AG04449 (cell line): Measurements from ENCODE around the gene CYTIP.

Source experiments
- CTCF ChIA-PET: fragments of 350-600 bp; formaldehyde crosslinking; extraction: SDS; loops from one replicate; lab custom pipeline; 2021; ENCODE audit warnings: antibody characterized with exemption; lab: Yijun Ruan, JAX
- POLR2A ChIA-PET: fragments of 400-600, 350-600 bp; formaldehyde crosslinking; extraction: SDS; loops from one replicate; lab custom pipeline; 2020; ENCODE audit warnings: antibody characterized with exemption, inconsistent platforms; lab: Yijun Ruan, JAX
- DNase-seq: peaks from one replicate; pipeline ENCODE4 v3.0.0-alpha.2; 2010; ENCODE audit warnings: low read depth, low spot score
- H3K4me3 ChIP-seq: 2 replicates; pipeline ENCODE4 v1.5.1; 2011; ENCODE audit warnings: low read depth, mild to moderate bottlenecking, control low read depth, low read length
- TF ChIP-seq, protein P1 (sequence below): IDR thresholded peaks from one replicate; pipeline ENCODE4 v1.5.1; 2011; ENCODE audit warnings: mild to moderate bottlenecking, moderate library complexity, low read length, control low read depth, inconsistent platforms; ENCODE audit not compliant: insufficient read depth; ENCODE audit errors: missing control alignments

Gene CYTIP

DNA sequence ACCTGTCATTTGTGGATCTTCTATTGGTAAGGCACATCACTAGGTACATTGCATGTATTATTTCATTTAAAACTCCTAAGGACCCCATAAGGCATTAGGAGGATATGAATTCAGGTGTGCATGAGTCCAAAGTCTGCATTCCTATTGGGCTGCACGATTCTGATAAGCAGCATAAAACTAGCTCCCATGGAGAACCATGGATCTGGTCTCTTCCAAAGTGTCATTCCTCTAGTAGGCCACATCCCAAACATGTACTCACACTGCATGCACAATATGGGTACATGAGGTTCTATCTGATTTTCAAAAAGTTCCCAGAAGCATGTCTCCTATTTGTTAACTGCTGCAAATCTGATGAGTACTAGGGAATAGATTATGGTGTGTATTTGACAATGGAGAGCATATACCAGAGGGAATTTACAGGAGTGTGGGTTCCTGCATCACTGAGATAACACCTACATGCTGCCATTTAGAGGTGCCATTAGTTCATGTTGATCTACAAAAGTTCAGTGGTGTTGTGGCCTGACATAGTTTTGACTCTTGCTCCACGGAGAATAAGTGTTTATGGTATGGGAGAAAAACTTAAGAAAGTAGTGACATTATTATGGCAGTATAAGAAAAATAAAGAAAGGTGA, 11.3 kb downstream of the CYTIP start:
- no peak overlapping the region for H3K4me3 ChIP-seq
- TF ChIP-seq, protein P1, sequence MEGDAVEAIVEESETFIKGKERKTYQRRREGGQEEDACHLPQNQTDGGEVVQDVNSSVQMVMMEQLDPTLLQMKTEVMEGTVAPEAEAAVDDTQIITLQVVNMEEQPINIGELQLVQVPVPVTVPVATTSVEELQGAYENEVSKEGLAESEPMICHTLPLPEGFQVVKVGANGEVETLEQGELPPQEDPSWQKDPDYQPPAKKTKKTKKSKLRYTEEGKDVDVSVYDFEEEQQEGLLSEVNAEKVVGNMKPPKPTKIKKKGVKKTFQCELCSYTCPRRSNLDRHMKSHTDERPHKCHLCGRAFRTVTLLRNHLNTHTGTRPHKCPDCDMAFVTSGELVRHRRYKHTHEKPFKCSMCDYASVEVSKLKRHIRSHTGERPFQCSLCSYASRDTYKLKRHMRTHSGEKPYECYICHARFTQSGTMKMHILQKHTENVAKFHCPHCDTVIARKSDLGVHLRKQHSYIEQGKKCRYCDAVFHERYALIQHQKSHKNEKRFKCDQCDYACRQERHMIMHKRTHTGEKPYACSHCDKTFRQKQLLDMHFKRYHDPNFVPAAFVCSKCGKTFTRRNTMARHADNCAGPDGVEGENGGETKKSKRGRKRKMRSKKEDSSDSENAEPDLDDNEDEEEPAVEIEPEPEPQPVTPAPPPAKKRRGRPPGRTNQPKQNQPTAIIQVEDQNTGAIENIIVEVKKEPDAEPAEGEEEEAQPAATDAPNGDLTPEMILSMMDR = no peak
- POLR2A ChIA-PET = no interaction called here
- CTCF ChIA-PET = interaction anchor here (1.7 kb wide), 1 partner anchor 65 kb away, joined by 3 read pairs; no protein-coding TSS in a partner anchor
- no peak for DNase-seq

DNA sequence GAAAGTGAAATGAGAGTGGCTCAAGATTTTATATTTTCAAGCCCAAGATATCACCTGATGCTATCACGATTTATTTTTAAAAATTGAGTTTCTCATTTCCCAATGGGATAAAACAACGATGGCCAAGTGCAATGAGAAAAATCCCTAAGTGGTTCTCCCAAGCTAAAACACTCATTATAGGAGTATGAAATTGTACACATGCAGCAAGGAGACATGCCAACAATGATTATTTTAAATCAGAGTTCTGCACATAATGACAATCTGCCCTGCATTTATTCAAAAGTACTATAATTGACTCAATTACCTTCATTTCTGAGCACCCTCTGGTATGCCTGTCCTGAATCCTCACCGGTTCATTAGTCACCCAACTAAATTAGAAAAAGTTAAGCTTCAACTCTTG, 12.7 kb downstream of the CYTIP start:
- TF ChIP-seq, protein P1 = no peak
- ChIA-PET POLR2A (no interaction called here), CTCF (no interaction called here)
- H3K4me3 ChIP-seq = no peak overlapping the region
- DNase-seq = no peak

DNA sequence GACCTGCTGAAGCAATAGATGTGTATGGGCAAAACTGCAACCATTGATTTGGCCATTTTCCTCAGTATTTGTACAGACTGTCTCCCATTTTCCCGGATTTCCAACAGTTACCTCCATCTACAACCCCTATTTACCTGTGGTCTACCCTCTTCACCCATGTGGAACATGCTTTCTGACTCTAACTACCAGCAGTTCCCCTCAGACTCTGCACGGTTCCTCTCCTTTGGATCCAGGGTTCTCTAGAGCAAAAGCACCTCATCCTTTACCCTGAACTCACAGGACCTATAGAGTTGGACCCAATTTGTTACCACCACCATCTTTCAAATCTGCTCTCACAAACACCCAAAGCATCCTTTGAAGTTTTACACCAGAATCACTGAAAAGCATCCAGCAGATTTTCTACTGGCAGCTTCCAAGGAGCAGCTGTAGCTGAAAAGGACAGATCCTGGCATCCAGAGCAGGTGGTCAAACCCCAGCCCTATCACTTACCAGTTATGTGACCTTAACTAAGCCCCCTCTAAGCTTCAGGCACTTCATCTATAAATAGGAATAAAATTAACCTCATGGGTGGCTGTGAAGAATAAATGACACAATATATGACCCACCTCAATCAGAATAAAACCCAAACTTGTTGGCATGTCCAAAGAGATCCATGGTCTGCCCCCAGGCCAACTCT, 15.3 kb downstream of the CYTIP start:
- ChIA-PET POLR2A (no interaction called here), CTCF (interaction anchor here (0.8 kb wide), 1 partner anchor 11 kb away, joined by 3 read pairs; no protein-coding TSS in a partner anchor)
- no peak for DNase-seq
- H3K4me3 ChIP-seq = no peak overlapping the region
- TF ChIP-seq, protein P1 = no peak

DNA sequence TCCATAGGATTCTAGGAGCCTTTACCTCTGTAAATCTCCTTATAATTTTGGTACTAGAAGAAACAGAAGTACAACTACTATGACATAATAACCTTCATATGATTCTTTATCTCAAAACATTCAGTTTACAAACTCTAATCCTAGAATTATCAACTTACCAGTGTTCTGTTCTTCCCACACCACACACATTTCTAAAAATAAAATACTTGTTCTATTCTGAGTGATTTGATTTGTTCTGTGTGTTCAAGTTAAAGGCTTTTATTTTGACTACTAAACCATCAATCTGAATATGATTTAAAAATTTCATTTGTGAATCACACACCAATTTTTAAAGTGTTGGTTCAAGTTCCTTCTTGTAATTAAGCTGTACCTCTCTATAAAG, 16.0 kb downstream of the CYTIP start:
- CTCF ChIA-PET = interaction anchor here (0.8 kb wide), 1 partner anchor 12 kb away, joined by 3 read pairs; no protein-coding TSS in a partner anchor

DNA sequence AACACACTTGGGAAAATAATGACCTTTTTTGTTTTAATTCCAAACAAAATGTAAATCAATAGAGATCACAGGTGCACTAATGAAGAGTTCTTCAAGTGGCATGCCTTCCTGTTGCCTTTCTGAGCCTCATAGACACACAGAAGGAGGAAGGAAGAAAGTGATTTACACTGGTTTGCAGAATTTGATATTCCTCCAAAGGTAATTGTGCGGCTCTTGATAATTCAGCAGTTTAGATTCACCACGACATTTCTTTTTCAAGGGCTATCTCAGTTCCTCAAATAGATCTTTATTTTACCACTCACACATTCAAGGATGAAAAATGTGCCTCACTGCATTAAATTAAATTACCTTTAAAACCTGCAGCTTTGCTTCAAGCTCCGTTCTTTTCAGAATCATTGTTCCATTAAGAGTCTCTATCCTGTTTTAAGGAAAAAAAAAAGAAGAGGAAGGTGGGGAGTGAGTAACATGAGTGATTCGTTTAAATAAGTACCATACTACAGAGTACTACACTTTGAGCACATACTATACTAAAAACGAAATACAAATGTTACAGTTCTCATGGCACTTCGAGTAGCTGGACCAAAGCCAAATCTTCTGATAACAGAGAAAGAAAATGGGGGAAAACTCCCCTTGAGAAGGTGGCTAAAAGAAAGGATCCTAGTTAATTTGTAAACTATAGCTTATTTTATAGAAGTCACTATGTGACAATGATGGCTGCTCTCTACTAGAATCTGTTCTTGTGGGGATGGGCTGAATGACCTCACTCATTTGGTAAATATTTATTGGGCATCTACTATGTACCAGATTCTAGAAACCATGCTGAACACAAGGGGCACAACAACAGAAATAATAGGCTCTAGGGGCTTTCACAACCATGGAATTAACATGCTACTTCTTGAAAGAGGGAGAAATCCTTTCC, 16.6 kb downstream of the CYTIP start:
- ChIA-PET POLR2A (no interaction called here), CTCF (no interaction called here)
- no peak for DNase-seq
- no peak overlapping the region for H3K4me3 ChIP-seq
- TF ChIP-seq, protein P1 = no peak

More for the DNA sequence above, 16.0 kb downstream of the CYTIP start:
- POLR2A ChIA-PET = no interaction called here
- TF ChIP-seq, protein P1 = no peak
- no peak for DNase-seq
- H3K4me3 ChIP-seq = no peak overlapping the region
